ENCODE data around the gene KNDC1. TPM values are rescaled to one million over a fixed set of nuclear protein-coding genes. Genes with fewer than 3 reads are reported as not detected.

Gene KNDC1
- total and polyA plus RNA-seq, 10 of the 15 experiments (the other 5 are each of a cell fraction or from before 2014, with no cell fraction given): 0.03 to 0.11 (median 0.05) TPM; not detected in 7

DNA sequence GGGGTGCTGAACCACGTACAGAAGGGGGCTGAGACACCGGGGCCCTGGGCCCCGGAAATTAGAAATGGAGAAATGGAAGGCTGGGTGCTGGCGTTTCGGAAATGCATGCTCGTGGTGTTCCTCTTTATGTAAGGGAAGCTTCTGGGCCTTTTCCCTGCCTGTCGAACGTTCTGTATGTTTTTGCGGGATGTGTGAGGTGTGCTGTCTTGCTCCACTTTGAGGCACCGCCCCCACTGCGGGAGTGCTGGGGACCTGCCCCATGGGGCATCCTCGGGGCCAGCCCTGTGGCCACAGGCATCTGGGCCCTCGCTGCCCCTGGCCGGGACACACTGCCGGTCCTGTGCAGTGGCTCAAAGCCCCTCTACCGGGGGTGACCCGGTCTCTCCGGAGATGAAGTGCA lies 75.9 kb downstream of the KNDC1 start:
- Histone ChIP-seq H3K9ac (ENCODE audit: control insufficient read depth, insufficient read depth, low read length) (no peak overlapping the region), H3K27ac (ENCODE audit: control insufficient read depth, insufficient read depth) (no peak overlapping the region), H2AFZ (ENCODE audit: control insufficient read depth, low read depth, low read length) (no peak overlapping the region), H4K20me1 (ENCODE audit: control insufficient read depth, insufficient read depth) (no peaks in the 10 kb centered on the region), H3K27me3 (replicated peaks in 1 of 2; ENCODE audit: control insufficient read depth in 2 of 2, insufficient read depth in 2 of 2, low read length in 1 of 2) (no peaks in the 10 kb centered on the region; a peak in 3 of 4 replicates), H3K79me2 (ENCODE audit: control insufficient read depth, insufficient read depth, low read length) (no peaks in the 10 kb centered on the region), H3K4me3 (no peak overlapping the region), H3K36me3 (ENCODE audit: control insufficient read depth in 2 of 2, insufficient read depth in 2 of 2, low read length in 1 of 2) (no peaks in the 10 kb centered on the region), H3K9me3 (replicated peaks; ENCODE audit: control insufficient read depth, insufficient read depth, low read length) (no peaks in the 10 kb centered on the region), H3K4me1 (ENCODE audit: control insufficient read depth, insufficient read depth, low read length) (peaks cover under 1% of the 10 kb centered on the region), H3K4me2 (ENCODE audit: control insufficient read depth, insufficient read depth) (no peak overlapping the region)
- ATAC-seq (no peak), DNase-seq (ENCODE audit: low read depth, low spot score) (no peak), FAIRE-seq (no peak)
- ChIA-PET RAD21 (ENCODE audit: unreplicated experiment) (no interaction called here), SMC1A (ENCODE audit: uncharacterized antibody, unreplicated experiment) (no interaction called here), CTCF (no interaction called here), POLR2A (no interaction called here)
- 4% methylated on average over 15 of the region's 18 CpGs for WGBS (ENCODE audit: insufficient coverage, insufficient replicate concordance, low lambda C conversion rate, missing lambda C conversion rate)
- TF ChIP-seq ZSCAN29 (IDR thresholded peaks at IDR 0.05): no peak
- TF ChIP-seq ESRRA (IDR thresholded peaks at IDR 0.05; ENCODE audit: low read length): no peak
- TF ChIP-seq NFYA (IDR thresholded peaks at IDR 0.05; ENCODE audit: borderline replicate concordance, low read depth, low read length): no peak
- no peak for TF ChIP-seq NFIC (IDR thresholded peaks at IDR 0.05; ENCODE audit: low read depth, low read length)
- no peak for TF ChIP-seq DPF2 (IDR thresholded peaks at IDR 0.05)
- TF ChIP-seq ZNF622 (IDR thresholded peaks at IDR 0.05): no peak
- TF ChIP-seq CHD1 (IDR thresholded peaks at IDR 0.05; ENCODE audit: low read depth, low read length): no peak
- TF ChIP-seq, protein P1, sequence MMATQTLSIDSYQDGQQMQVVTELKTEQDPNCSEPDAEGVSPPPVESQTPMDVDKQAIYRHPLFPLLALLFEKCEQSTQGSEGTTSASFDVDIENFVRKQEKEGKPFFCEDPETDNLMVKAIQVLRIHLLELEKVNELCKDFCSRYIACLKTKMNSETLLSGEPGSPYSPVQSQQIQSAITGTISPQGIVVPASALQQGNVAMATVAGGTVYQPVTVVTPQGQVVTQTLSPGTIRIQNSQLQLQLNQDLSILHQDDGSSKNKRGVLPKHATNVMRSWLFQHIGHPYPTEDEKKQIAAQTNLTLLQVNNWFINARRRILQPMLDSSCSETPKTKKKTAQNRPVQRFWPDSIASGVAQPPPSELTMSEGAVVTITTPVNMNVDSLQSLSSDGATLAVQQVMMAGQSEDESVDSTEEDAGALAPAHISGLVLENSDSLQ (IDR thresholded peaks at IDR 0.05): no peak
- TF ChIP-seq CEBPZ (IDR thresholded peaks at IDR 0.05; ENCODE audit: low read depth, low read length): no peak
- TF ChIP-seq IRF3 (IDR thresholded peaks at IDR 0.05): no peak
- TF ChIP-seq, protein P2, sequence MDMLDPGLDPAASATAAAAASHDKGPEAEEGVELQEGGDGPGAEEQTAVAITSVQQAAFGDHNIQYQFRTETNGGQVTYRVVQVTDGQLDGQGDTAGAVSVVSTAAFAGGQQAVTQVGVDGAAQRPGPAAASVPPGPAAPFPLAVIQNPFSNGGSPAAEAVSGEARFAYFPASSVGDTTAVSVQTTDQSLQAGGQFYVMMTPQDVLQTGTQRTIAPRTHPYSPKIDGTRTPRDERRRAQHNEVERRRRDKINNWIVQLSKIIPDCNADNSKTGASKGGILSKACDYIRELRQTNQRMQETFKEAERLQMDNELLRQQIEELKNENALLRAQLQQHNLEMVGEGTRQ (IDR thresholded peaks at IDR 0.05; ENCODE audit: borderline replicate concordance, low read depth, low read length): no peak
- in situ Hi-C loops (cut with MboI): no loop called here
- no TSS peak for BruUV-seq (replicated peaks)
- intact Hi-C loops (cut with micrococcal nuclease; ENCODE audit: unreplicated experiment): no loop called here
